SK-N-SH treated with all-trans-retinoic acid at 6 μM for 48 hours (cell line): ENCODE results near the gene FOXO3.

Experiments
- ARNTL ChIP-seq: fragments of 450-650 bp; formaldehyde crosslinking; IDR thresholded peaks from 2 replicates; pipeline ENCODE4 v1.5.0; 2020; ENCODE audit warnings: low read depth, mild to moderate bottlenecking, moderate library complexity, borderline replicate concordance
- CREB5 ChIP-seq: fragments of 250-450 bp; sonication (Bioruptor Pico); IDR thresholded peaks from 2 replicates; pipeline ENCODE4 v1.5.1; 2020; ENCODE audit warnings: low read depth, mild to moderate bottlenecking, moderate library complexity
- CSRNP3 ChIP-seq: fragments of 250-450 bp; sonication (Bioruptor Pico); IDR thresholded peaks from 2 replicates; pipeline ENCODE4 v1.5.1; 2021; ENCODE audit warnings: mild to moderate bottlenecking, moderate library complexity
- PATZ1 ChIP-seq: fragments of 250-450 bp; sonication (Bioruptor Pico); IDR thresholded peaks from 2 replicates; pipeline ENCODE4 v1.8.0; 2020; ENCODE audit warnings: mild to moderate bottlenecking, moderate library complexity, borderline replicate concordance
- PPARA ChIP-seq: fragments of 250-450 bp; sonication (Bioruptor Pico); IDR thresholded peaks from 2 replicates; pipeline ENCODE4 v1.5.0; 2020; ENCODE audit warnings: mild to moderate bottlenecking, borderline replicate concordance
- SNAI2 ChIP-seq: fragments of 250-450 bp; sonication (Bioruptor Pico); IDR thresholded peaks from 2 replicates; pipeline ENCODE4 v1.5.0; 2020; ENCODE audit warnings: mild to moderate bottlenecking, moderate library complexity
- TOX ChIP-seq: fragments of 250-450 bp; sonication (Bioruptor Pico); IDR thresholded peaks from 2 replicates; pipeline ENCODE4 v1.8.0; 2021; ENCODE audit warnings: mild to moderate bottlenecking, moderate library complexity, borderline replicate concordance
- ZFP3 ChIP-seq: fragments of 250-450 bp; sonication (Bioruptor Pico); IDR thresholded peaks from 2 replicates; pipeline ENCODE4 v1.5.0; 2020; ENCODE audit warnings: mild to moderate bottlenecking, moderate library complexity
- ZFP30 ChIP-seq: fragments of 450-650 bp; formaldehyde crosslinking; IDR thresholded peaks from 2 replicates; pipeline ENCODE4 v1.5.0; 2022; ENCODE audit warnings: mild to moderate bottlenecking, moderate library complexity

- TF ChIP-seq TOX (CRISPR knock-in tag) (no peak), PATZ1 (CRISPR knock-in tag) (no peak), CSRNP3 (CRISPR knock-in tag) (no peak), CREB5 (CRISPR knock-in tag) (no peak), SNAI2 (CRISPR knock-in tag) (no peak), ZFP3 (CRISPR knock-in tag) (no peak), ARNTL (CRISPR knock-in tag) (no peak), PPARA (CRISPR knock-in tag) (no peak), ZFP30 (CRISPR knock-in tag) (no peak)
These were observed 87.5 kb downstream of the FOXO3 start for GRCh38 chr6:108648191-108648590.
